ENCODE measurements around the gene SLC26A9.
"Not testable (repeated sequence)": the region's sequence is repeated elsewhere in the genome, so short reads cannot be mapped to it uniquely, and the experiment has no call there.

SLC26A9 gene

GRCh38 chr1:205926213-205926612 lies 17.0 kb downstream of the SLC26A9 start:
- no peak for DNase-seq (ENCODE audit: low read depth)

DNA sequence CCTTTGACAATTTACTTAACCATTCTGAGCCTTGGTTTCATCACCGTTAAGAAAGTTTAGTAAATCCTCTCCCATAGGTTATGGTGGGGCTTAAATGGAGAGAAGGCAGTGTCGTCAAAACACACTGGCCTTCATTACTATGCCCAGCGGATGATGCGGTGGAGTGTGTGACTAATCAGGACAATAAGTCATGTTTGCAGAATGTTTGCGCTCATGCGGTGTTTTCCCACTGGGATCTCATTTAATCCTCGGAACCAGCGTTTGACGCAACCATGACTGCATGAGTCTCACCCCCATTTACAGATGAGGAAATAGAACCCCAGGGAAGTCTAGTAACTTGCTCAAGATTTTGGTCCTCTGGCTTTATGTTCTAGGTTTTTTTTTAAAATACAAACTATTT lies 17.5 kb downstream of the SLC26A9 start:
- no peak for DNase-seq (ENCODE audit: low read depth)

GRCh38 chr1:205924460-205924790 lies 18.8 kb downstream of the SLC26A9 start:
- no peak for DNase-seq (ENCODE audit: low read depth)

DNA sequence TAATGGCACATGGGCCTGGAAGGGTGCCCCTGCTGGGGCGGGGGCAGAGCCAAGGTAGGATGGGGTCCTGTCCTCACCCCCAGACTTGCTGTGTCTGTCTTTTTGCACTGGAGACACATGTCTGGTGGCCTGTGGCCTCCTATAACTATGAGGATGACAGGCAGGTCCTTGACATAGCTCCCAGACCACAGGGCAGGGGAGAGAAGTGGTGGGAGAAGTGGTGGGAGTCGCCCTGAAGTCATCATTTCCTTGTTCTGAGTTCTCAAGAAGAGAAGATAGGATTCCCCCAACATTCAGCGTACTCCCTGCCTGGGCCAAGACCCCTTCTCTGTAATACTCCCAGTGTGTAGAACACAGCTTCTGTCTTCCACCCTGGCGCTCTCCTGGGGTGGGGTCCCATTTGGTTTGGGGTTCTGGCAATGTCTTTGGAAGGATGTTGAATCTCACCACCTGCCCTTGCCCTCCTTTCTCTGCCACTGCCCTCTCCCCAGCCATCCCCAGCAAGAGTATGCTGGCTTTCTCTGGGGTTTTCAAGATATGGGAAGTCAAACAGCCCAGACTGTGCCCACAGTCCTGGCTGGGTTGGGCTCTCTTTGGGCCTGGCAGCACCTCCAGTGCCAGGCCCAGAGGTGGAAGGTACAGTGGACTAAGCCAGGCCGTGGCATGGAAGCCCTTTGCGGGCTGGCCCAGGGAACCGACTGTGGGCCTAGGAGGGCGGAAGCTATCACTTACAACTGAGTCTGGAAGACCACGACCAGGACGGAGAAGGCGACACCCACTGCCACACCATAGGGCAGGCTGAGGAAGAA lies 19.4 kb downstream of the SLC26A9 start:
- DNase-seq (ENCODE audit: low read depth) = no peak

DNA sequence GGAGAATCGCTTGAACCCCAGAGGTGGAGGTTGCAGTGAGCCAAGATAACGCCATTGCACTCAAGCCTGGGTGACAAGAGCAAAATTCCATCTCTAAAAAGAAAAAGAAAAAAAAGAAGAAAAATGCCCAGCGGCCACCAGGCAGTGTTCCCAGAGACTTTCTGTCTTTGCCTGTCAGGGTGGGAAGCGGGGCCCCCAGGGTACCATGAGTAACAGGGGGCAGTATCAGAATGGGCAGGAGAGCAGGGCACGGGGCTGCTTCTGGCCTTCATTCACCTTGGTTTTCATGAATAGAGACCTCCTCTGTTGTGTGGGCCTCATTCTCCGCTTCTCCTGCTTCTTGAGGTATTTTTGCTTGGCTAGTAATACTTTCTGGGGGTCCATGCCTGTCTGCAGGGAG lies 20.4 kb downstream of the SLC26A9 start:
- no peak for DNase-seq (ENCODE audit: low read depth)

- no peak for DNase-seq (ENCODE audit: low read depth)
Measured at GRCh38 chr1:205922314-205922713, 20.9 kb downstream of the SLC26A9 start.

- DNase-seq (ENCODE audit: low read depth) = no peak
Measured at GRCh38 chr1:205921570-205921909, 21.7 kb downstream of the SLC26A9 start.

DNA sequence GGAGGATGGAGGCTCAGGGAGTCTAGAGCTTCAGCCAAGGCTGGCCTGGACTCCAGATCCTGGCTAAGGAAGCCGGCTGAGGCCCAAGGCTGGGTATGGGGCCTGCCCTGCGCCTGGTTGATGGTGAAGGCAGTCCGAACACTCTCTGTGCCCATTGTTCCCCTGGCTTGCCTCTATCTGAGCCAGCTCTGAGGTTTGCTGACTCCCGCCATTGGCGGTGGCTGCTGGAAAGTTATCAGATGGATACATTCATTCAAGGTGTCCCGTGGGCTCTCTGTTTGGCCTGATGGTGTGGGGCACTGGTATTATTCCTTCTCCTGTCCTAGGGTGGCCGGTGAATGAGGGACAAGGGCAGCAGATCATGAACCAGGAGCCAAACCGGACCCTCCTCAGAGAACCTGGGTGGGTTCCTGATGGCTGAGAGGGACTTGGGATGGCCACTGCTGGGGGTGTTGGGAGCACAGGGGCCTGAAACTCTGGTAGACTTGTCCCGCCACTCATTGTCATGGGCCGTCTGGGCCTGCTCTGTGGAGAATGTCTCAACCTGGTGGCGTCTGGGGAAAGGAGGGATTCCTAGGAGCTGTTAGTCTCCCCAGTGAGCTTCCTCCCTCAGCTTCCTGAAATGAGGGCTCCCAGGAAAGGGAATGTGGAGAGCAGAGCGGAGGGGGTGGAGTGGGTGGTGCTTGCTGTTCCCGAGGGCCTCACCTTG lies 22.2 kb downstream of the SLC26A9 start:
- no peak for DNase-seq (ENCODE audit: low read depth)

DNA sequence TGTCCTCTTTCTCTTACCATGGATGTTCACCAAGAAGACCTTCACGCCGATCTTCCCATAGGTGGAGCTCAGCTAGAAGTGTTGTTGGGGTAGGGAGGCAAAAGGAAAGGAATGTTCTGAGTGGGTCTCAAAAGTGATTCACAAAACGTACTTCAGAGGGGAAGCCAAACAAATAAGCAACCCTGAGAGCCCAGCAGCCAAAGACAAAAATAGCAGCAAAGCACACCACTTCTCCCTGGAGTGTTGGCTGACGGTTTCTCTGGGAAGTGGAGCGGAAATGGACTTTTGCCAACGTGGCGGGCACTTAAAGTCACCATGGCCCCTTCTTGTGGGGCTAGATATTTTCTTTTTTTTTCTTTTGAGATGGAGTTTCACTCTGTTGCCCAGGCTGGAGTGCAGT lies 23.1 kb downstream of the SLC26A9 start:
- DNase-seq (ENCODE audit: low read depth) = no peak

GRCh38 chr1:205918955-205919746 lies 24.1 kb downstream of the SLC26A9 start:
- DNase-seq (ENCODE audit: low read depth) = peak; percentile 37

- no peak for DNase-seq (ENCODE audit: low read depth)
Measured at GRCh38 chr1:205917466-205918238, 25.6 kb downstream of the SLC26A9 start.

DNA sequence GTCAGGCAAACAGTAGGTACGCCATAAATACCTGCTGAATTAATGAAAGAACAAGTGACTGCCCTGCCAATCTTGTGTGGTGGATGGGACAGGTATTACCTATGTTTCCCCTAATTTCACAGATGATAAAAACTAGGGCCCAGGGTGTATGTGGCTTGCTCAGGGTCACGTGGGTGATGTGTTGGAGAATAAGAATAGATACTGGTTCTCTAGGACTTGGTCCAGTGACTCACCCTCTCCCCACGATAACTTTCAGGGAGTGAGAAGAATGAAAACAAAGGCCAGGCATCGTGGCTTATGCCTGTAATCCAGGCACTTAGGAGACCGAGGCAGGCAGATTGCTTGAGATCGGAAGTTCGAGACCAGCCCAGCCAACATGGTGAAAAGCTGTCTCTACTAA lies 26.7 kb downstream of the SLC26A9 start:
- DNase-seq (ENCODE audit: low read depth) = no peak

DNA sequence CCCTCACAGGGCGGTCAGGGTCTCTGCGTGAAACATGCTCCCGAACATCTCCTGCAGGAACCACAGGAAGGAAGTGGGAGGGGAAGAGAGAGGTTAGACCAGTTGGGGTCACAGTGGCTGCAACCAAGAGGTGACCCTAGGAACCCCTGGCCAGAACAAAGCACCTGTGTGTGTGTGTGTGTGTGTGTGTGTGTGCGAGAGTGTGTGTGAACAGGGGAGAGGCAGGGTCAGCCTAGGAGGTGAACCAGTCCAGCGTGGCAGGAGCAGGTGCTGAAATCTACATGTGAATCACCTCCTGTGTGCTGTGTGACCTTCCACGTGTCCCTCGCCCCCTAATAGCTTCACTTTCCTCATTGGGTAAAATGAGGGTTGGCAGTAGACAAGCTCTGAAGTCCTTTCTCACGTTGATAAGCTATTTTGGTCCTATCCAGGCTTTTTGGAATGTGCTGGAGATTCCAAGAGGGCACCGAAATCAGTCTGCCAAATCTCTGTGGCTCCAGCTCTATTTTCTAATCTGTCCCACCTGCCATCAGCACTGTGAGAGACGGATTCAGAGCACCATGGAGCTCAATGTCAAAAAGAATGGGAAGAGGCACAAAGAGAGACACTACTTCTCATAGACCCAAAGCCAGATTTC lies 27.8 kb downstream of the SLC26A9 start:
- no peak for DNase-seq (ENCODE audit: low read depth)

DNA sequence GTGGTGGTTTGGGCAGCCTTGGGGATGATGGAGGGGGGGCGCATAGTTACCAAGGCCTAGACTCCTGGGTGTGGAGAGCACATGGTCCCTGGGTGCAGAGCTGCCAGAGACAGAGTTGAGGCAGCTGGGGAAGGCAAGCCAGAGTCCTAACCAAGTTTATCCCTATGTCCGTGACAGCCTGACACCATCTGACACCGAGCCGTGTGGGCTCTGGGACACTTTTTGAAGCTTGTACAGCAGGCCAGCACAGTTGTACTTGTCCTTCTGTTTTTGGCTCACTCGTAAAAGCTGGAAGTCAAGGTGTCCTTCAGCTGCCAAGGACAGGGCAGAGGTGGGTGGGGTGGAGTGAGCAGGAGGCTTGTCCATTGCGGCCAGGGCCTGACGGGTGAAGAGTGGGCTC lies 28.5 kb downstream of the SLC26A9 start:
- no peak for DNase-seq (ENCODE audit: low read depth)

DNA sequence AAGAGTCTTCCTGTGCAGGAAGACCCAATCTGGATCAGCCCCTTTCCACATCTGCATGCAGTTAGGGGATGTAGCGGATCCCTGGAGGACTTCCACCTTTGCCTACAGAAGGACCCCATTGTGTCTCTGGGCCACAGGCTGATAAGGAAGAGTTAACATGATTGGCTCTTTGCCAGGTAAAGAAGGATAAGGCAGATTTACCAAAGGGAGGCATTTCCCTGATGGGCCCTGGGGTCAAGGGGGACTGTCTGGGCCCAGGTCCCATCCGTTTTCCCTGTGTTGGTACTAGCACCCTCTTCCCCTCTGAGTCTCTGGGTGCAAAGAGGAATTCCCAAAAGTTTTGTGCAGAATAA lies 29.1 kb downstream of the SLC26A9 start:
- DNase-seq (ENCODE audit: low read depth) = no peak

DNA sequence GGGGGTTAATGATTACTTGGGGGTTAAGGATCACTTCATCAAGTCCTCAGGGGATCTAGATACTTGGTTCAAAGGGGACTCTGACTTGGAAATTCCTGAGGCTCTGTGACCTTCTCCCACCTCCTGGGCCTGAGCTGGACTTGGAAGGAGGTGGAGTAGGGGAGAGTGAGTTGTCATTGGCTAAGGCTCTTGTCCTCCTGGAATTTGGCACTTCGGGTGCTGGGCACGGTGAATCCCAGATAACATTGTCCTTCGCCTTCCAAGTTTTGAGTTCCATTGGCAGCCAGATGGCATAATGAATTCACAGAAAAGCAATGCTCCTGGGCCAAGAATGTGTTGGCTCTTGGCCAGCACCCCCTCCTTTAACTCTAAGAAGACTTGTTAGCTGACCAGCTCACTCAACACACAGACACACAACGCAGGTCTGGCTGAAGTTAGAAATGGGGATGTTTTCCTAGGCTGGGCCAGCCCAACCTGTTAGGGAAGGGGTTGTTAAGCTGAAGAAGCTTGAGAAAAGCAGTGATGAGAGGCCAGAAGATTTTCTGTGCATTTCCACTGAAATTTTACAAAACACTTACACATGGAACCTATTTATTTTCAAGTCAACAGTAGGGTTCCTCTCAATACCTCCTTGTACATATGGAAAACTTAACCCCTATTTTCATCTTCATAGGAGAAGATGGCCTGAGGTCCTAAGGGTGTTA lies 29.7 kb downstream of the SLC26A9 start:
- no peak for DNase-seq (ENCODE audit: low read depth)

GRCh38 chr1:205907794-205908193 lies 35.5 kb downstream of the SLC26A9 start:
- DNase-seq (ENCODE audit: low read depth) = no peak

DNA sequence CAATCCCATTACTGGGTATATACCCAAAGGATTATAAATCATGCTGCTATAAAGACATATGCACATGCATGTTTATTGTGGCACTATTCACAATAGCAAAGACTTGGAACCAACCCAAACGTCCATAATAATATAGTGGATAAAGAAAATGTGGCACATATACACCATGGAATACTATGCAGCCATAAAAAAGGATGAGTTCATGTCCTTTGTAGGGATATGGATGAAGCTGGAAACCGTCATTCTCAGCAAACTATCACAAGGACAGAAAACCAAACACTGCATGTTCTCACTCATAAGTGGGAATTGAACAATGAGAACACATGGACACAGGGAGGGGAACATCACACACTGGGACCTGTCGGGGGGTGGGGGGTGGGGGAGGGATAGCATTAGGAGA lies 38.2 kb downstream of the SLC26A9 start:
- not testable (repeated sequence) for DNase-seq (ENCODE audit: low read depth)

DNA sequence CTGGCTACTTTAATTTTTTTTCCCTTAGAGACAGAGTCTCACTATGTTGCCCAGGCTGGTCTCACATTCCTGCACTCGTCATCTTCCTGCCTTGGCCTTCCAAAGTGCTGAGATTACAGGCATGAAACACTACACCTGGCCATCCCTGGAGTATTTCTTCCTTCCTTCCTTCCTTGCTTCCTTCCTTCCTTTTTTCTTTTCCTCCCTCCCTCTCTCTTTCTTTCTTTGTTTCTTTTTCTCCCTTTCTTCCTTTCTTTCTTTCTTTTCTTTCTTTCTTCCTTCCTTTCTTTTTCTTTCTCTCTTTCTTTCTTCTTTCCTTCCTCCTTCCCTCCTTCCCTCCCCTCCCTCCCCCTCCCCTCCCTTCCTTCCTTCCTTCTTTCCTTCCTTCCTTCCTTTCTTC lies 46.9 kb downstream of the SLC26A9 start:
- DNase-seq (ENCODE audit: low read depth) = no peak

- DNase-seq (ENCODE audit: low read depth) = not testable (repeated sequence)
Measured at GRCh38 chr1:205894119-205894518, 49.1 kb downstream of the SLC26A9 start.

GRCh38 chr1:205892175-205892574 lies 51.1 kb downstream of the SLC26A9 start:
- not testable (repeated sequence) for DNase-seq (ENCODE audit: low read depth)
